ACHN (cell line): ENCODE measurements around the gene COMMD8.

Experiments
- DNase-seq: peaks from one replicate; pipeline ENCODE4 v3.0.0-alpha.2; 2015
- in situ Hi-C: cut with HindIII; loops from 2 replicates; pipeline ENCODE4 v1.10.0; 2017; ENCODE audit warnings: low sequenced_read_pairs, low pct_ligation_motif_present, low pct_unique_long_range_greater_than_20kb

COMMD8 gene

GRCh38 chr4:47413521-47413920 lies 50.0 kb downstream of the COMMD8 start:
- DNase-seq: peak; percentile 11
- in situ Hi-C loops: no loop called here

DNA sequence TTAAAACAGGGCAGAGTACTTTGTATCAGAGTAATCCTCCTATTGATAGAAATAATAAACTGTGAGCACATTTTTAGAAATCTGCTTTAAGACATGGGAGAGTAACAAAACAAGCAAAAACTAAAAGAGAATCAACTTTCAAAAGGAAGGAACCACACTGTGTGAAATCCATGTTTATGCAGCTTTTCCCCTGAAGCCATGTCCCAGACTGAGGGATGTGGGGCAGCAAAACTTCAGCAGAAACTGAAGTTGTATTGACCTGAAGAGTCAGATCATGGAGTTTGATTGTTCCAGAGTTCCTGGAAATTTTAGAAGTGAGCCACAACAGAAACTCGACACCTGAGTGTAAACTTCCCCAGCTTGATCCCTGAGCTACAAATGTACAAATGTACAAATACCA lies 53.2 kb downstream of the COMMD8 start:
- in situ Hi-C loops: no loop called here
- DNase-seq: no peak

DNA sequence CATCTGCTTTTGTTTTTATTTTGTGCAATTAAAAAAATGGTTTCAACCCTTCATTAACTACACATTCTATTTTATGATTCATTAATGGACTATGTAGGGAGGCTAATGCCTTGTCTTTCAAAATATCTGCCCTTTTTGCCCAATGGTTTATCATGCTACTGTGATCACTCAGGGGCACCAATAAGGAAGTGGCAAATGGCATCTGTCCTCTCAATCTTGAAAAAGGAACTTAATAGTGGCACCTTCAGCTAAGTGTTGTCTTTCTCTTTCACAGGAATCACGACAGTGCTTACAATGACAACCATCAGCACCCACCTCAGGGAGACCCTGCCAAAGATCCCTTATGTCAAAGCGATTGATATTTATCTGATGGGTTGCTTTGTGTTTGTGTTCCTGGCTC lies 57.1 kb downstream of the COMMD8 start:
- in situ Hi-C loops: no loop called here
- DNase-seq: no peak
